Chondrocyte (in vitro differentiated cells): ENCODE data around the gene HES1. TPM values are rescaled to one million over a fixed set of nuclear protein-coding genes. Genes with fewer than 3 reads are reported as not detected.

Experiments used
- DNase-seq: peaks from one replicate; pipeline ENCODE4 v3.0.0; 2021; ENCODE audit warnings: mixed read lengths, low spot score
- H3K27ac Mint-ChIP-seq: one replicate; pipeline ENCODE4 v1.8.0; 2021; ENCODE audit warnings: mild to moderate bottlenecking, moderate library complexity, mixed read lengths; ENCODE audit not compliant: unreplicated experiment
- H3K27me3 Mint-ChIP-seq: 2 replicates; pipeline ENCODE4 v1.8.0; 2021; ENCODE audit warnings: low read depth, mixed read lengths
- H3K36me3 Mint-ChIP-seq: 2 replicates; pipeline ENCODE4 v1.8.0; 2021; ENCODE audit warnings: low read depth, mixed read lengths
- H3K4me1 Mint-ChIP-seq: 2 replicates; pipeline ENCODE4 v1.8.0; 2021; ENCODE audit warnings: low read depth, mild to moderate bottlenecking, mixed read lengths
- H3K4me3 Mint-ChIP-seq: one replicate; pipeline ENCODE4 v1.8.0; 2021; ENCODE audit warnings: mild to moderate bottlenecking, moderate library complexity, mixed read lengths; ENCODE audit not compliant: unreplicated experiment
- H3K9me3 Mint-ChIP-seq: 2 replicates; pipeline ENCODE4 v1.8.0; 2021; ENCODE audit warnings: low read depth, mixed read lengths
- total RNA-seq: library from RNA; stranded (reverse); gene quantifications from 3 replicates; pipeline ENCODE4 v1.2.1, GENCODE V29; 2021
- TF ChIP-seq, protein P1 (sequence below): fragments of 200-600 bp; sonication (generic); IDR thresholded peaks from 2 replicates; pipeline ENCODE4 v1.5.0; 2021; ENCODE audit warnings: antibody characterized with exemption, mild to moderate bottlenecking, moderate library complexity

The HES1 gene
- total RNA-seq, 1 donor from 2014 or later = 31.2 TPM

DNA sequence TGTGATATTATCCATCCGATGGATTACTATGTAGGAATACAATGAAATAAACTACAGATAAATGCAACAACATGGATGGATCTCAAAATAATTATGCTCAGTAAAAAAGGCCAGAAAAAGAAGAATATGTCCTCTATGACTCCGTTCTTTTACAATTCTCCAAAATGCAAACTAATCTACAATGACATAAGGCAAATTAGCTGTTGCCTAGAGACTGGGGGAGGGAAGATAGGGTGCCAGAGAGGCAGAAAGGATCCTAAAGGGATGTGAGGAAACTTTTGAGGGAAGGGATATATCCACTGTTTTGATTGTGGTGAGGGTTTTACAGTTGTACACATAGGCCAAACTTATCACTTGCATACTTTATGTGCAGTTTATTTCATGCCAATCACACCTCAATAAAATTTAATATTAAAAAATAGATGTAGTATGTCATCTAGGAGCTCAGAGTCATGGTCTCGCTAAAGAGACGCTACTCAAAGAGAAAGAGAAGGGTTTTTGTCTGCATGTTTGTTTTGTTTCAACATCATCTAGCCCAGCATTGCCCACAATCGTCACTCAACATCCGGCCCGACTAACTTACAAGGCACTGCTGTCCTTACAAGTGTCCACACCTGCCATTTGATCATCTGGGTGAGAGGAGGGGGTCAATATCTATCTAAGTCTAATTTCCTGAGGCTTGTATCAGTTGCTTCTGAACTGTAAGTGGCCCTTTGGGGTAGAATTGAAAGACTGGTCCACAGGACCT is 29.5 kb downstream of the HES1 start:
- H3K27ac Mint-ChIP-seq = no peak overlapping the region
- H3K9me3 Mint-ChIP-seq = no peaks in the 10 kb centered on the region
- H3K36me3 Mint-ChIP-seq = no peaks in the 10 kb centered on the region
- no peak for DNase-seq
- TF ChIP-seq, protein P1, sequence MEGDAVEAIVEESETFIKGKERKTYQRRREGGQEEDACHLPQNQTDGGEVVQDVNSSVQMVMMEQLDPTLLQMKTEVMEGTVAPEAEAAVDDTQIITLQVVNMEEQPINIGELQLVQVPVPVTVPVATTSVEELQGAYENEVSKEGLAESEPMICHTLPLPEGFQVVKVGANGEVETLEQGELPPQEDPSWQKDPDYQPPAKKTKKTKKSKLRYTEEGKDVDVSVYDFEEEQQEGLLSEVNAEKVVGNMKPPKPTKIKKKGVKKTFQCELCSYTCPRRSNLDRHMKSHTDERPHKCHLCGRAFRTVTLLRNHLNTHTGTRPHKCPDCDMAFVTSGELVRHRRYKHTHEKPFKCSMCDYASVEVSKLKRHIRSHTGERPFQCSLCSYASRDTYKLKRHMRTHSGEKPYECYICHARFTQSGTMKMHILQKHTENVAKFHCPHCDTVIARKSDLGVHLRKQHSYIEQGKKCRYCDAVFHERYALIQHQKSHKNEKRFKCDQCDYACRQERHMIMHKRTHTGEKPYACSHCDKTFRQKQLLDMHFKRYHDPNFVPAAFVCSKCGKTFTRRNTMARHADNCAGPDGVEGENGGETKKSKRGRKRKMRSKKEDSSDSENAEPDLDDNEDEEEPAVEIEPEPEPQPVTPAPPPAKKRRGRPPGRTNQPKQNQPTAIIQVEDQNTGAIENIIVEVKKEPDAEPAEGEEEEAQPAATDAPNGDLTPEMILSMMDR = no peak
- peaks cover 26% of the 10 kb centered on the region for H3K4me1 Mint-ChIP-seq
- peaks cover 88% of the 10 kb centered on the region for H3K27me3 Mint-ChIP-seq
- H3K4me3 Mint-ChIP-seq = no peak overlapping the region

- Mint-ChIP-seq H3K27me3 (peaks cover 80% of the 10 kb centered on the region), H3K27ac (no peak overlapping the region), H3K4me1 (peaks cover 16% of the 10 kb centered on the region), H3K4me3 (no peak overlapping the region), H3K36me3 (no peaks in the 10 kb centered on the region), H3K9me3 (no peaks in the 10 kb centered on the region)
- TF ChIP-seq, protein P1 = no peak
- DNase-seq = no peak
Observed at GRCh38 chr3:194166682-194167479, 30.9 kb downstream of the HES1 start.

DNA sequence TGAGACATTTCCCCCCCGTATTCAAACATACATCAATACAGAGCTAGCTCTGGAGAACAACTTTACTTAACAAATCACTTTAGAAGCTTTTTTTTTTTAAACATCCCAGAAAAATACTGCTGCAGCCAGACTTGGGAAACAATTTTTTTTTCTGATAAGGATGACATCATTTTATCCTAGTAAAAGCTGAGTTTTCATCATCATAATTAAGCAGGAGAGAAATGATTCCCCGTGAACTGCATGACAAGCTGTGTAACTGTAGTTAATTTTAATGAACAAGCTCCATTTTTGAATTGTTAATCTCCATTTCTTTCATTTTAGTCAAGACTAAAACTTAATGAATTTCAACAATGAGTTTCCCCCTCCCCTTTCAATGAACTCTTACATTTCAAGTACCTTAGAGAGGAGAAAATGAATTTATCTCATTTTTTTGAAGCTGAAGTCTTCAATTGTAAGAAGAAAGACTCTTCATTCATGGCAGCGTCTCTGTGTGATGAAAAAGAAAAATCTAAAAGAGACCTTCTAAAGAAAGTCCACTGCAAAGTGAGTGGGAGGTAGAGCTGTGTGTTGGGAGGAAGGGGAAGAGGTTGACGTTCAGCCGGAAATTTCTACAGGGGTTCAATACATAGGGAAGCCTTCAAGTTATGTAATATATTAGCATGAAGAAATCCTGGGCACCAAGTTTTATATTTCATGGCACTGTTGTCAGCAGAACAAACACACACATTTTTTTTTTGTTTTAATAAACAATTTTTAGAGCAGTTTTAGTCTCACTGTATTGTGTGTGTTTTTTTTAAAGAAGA is 31.7 kb downstream of the HES1 start:
- peaks cover 4% of the 10 kb centered on the region for H3K36me3 Mint-ChIP-seq

GRCh38 chr3:194168994-194169393 is 33.0 kb downstream of the HES1 start:
- H3K9me3 Mint-ChIP-seq = peaks cover 3% of the 10 kb centered on the region
- no peak overlapping the region for H3K4me3 Mint-ChIP-seq
- peaks cover 8% of the 10 kb centered on the region for H3K4me1 Mint-ChIP-seq
- DNase-seq = no peak
- H3K27me3 Mint-ChIP-seq = peaks cover 73% of the 10 kb centered on the region
- H3K36me3 Mint-ChIP-seq = peaks cover 4% of the 10 kb centered on the region
- TF ChIP-seq, protein P1 = no peak
- H3K27ac Mint-ChIP-seq = no peak overlapping the region

More for the DNA sequence above, 31.7 kb downstream of the HES1 start:
- Mint-ChIP-seq H3K4me1 (peaks cover 16% of the 10 kb centered on the region), H3K27me3 (peaks cover 78% of the 10 kb centered on the region), H3K4me3 (no peak overlapping the region), H3K9me3 (peaks cover 3% of the 10 kb centered on the region), H3K27ac (no peak overlapping the region)
- no peak for DNase-seq
- TF ChIP-seq, protein P1 = no peak

DNA sequence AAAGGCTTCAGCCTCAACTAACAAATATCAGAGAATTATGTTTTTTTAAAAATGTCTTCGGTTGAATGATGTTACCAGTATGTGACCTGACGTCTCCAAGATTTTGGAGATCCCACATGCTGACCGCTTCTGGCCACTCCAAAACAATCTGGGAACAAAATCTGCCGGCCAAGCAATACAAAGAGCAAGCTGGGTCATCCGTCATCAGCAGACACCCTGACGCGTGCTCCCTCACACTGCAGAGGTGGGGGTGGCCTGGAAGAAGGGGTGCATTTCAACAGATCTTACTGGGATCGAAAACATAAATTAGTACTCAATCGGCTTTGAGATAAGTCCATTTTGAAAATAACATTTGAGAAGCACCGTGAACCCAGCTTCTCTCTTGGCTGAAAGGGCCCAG is 33.6 kb downstream of the HES1 start:
- peaks cover 6% of the 10 kb centered on the region for H3K4me1 Mint-ChIP-seq
- H3K4me3 Mint-ChIP-seq = no peak overlapping the region
- peaks cover 4% of the 10 kb centered on the region for H3K36me3 Mint-ChIP-seq
- H3K27me3 Mint-ChIP-seq = peaks cover 71% of the 10 kb centered on the region
- DNase-seq = no peak
- TF ChIP-seq, protein P1 = no peak
- H3K27ac Mint-ChIP-seq = no peak overlapping the region
- peaks cover 3% of the 10 kb centered on the region for H3K9me3 Mint-ChIP-seq
